Measurements from ENCODE around the gene AFF2. TPM values are rescaled to one million over a fixed set of nuclear protein-coding genes. Genes with fewer than 3 reads are reported as not detected.

Gene AFF2
- total RNA-seq = under 1 TPM in 2 of 3 donors, not detected in 1; 0.29 to 0.63 TPM
- long read RNA-seq, donor 1 = 0 reads
- long read RNA-seq, donor 2 = 0 reads

- no peak for TF ChIP-seq CTCF (IDR thresholded peaks at IDR 0.05)
- Histone ChIP-seq H3K9me3 (no peaks in the 10 kb centered on the region), H3K4me1 (ENCODE audit: low read depth) (no peaks in the 10 kb centered on the region), H3K4me3 (no peak within 1 kb of the TSS), H3K36me3 (ENCODE audit: low read depth) (no peaks in the 10 kb centered on the region)
- ATAC-seq (peak; percentile 46), DNase-seq (peak in 2 of 3 donors; percentile 18 to 51)
- intact Hi-C loops (cut with DNase I, micrococcal nuclease) = no loop called here
Observed at GRCh38 chrX:148500423-148501385, at the start of gene AFF2. AFF2 (plus strand) TSS chrX:148500617; CDS start chrX:148501098, 481 bp downstream.

- H3K4me1 ChIP-seq (ENCODE audit: low read depth) = no peaks in the 10 kb centered on the region
- H3K9me3 ChIP-seq = no peaks in the 10 kb centered on the region
- H3K36me3 ChIP-seq (ENCODE audit: low read depth) = no peaks in the 10 kb centered on the region
- intact Hi-C loops (cut with DNase I, micrococcal nuclease) = no loop called here
- ATAC-seq = no peak
- TF ChIP-seq CTCF (IDR thresholded peaks at IDR 0.05) = no peak
- no peak for DNase-seq
- H3K4me3 ChIP-seq = no peak overlapping the region
Observed at GRCh38 chrX:148457279-148457678, 43.1 kb upstream of the AFF2 start.

GRCh38 chrX:148459343-148459742 lies 41.1 kb upstream of the AFF2 start:
- Histone ChIP-seq H3K4me1 (ENCODE audit: low read depth) (no peaks in the 10 kb centered on the region), H3K4me3 (no peak overlapping the region), H3K9me3 (no peaks in the 10 kb centered on the region), H3K36me3 (ENCODE audit: low read depth) (no peaks in the 10 kb centered on the region)
- intact Hi-C loops (cut with DNase I, micrococcal nuclease) = no loop called here
- ATAC-seq (no peak), DNase-seq (no peak)
- TF ChIP-seq CTCF (IDR thresholded peaks at IDR 0.05) = no peak

- no peak for DNase-seq
- no peaks in the 10 kb centered on the region for H3K9me3 ChIP-seq
- no peak for ATAC-seq
- no peaks in the 10 kb centered on the region for H3K36me3 ChIP-seq (ENCODE audit: low read depth)
- H3K4me3 ChIP-seq = no peak overlapping the region
- H3K4me1 ChIP-seq (ENCODE audit: low read depth) = no peaks in the 10 kb centered on the region
- no peak for TF ChIP-seq CTCF (IDR thresholded peaks at IDR 0.05)
- intact Hi-C loops (cut with DNase I, micrococcal nuclease) = no loop called here
Observed at GRCh38 chrX:148466292-148466691, 34.1 kb upstream of the AFF2 start.

- no peaks in the 10 kb centered on the region for H3K36me3 ChIP-seq (ENCODE audit: low read depth)
- no peaks in the 10 kb centered on the region for H3K9me3 ChIP-seq
- no peak overlapping the region for H3K4me3 ChIP-seq
- no peak for TF ChIP-seq CTCF (IDR thresholded peaks at IDR 0.05)
- intact Hi-C loops (cut with DNase I, micrococcal nuclease) = no loop called here
- H3K4me1 ChIP-seq (ENCODE audit: low read depth) = no peaks in the 10 kb centered on the region
- DNase-seq (no peak), ATAC-seq (no peak)
Observed at GRCh38 chrX:148470324-148470723, 30.1 kb upstream of the AFF2 start.
